ENCODE measurements around the gene SUSD5. TPM values are rescaled to one million over a fixed set of nuclear protein-coding genes. Genes with fewer than 3 reads are reported as not detected.

SUSD5 gene
- total RNA-seq, 1 experiment from 2014 or later = not detected

GRCh38 chr3:33201195-33201594 lies 17.4 kb downstream of the SUSD5 start:
- Histone ChIP-seq H3F3A (ENCODE audit: low read length, unreplicated experiment) (no peaks in the 10 kb centered on the region), H3K4me2 (ENCODE audit: low read length) (no peak overlapping the region), H3K27ac (ENCODE audit: low read length) (no peak overlapping the region), H2AFZ (ENCODE audit: low read length) (no peak overlapping the region), H4K20me1 (ENCODE audit: low read length) (no peaks in the 10 kb centered on the region), H3K79me2 (ENCODE audit: low read length) (no peaks in the 10 kb centered on the region), H3K9ac (ENCODE audit: low read length) (no peak overlapping the region), H3K36me3 (ENCODE audit: low read depth, low read length) (no peaks in the 10 kb centered on the region), H3K27me3 (ENCODE audit: low read length) (no peaks in the 10 kb centered on the region), H3K4me3 (ENCODE audit: low read length) (no peak overlapping the region), H3K4me1 (ENCODE audit: insufficient read depth, low read length) (no peaks in the 10 kb centered on the region), H3K9me2 (replicated peaks; ENCODE audit: low read length) (no peaks in the 10 kb centered on the region), H3K9me3 (ENCODE audit: low read length) (no peaks in the 10 kb centered on the region)
- POLR2A ChIA-PET (ENCODE audit: unreplicated experiment) = no interaction called here
- ATAC-seq (no peak), DNase-seq (no peak)
- no peak for TF ChIP-seq EZH2 (IDR thresholded peaks at IDR 0.05; ENCODE audit: low read length, unreplicated experiment)
- intact Hi-C loops (cut with micrococcal nuclease) = no loop called here
- no TSS peak for BruUV-seq (replicated peaks)
- CTCF ChIA-PET = no interaction called here

- no peak for ATAC-seq
- H3K36me3 ChIP-seq (ENCODE audit: low read depth, low read length) = no peaks in the 10 kb centered on the region
- CTCF ChIA-PET = no interaction called here
- no peak overlapping the region for H3K4me2 ChIP-seq (ENCODE audit: low read length)
- no peaks in the 10 kb centered on the region for H3F3A ChIP-seq (ENCODE audit: low read length, unreplicated experiment)
- no peaks in the 10 kb centered on the region for H4K20me1 ChIP-seq (ENCODE audit: low read length)
- H3K79me2 ChIP-seq (ENCODE audit: low read length) = no peaks in the 10 kb centered on the region
- intact Hi-C loops (cut with micrococcal nuclease) = no loop called here
- no peaks in the 10 kb centered on the region for H3K27me3 ChIP-seq (ENCODE audit: low read length)
- H3K27ac ChIP-seq (ENCODE audit: low read length) = no peak overlapping the region
- no peaks in the 10 kb centered on the region for H3K9me2 ChIP-seq (replicated peaks; ENCODE audit: low read length)
- H3K4me3 ChIP-seq (ENCODE audit: low read length) = no peak overlapping the region
- no peaks in the 10 kb centered on the region for H3K9me3 ChIP-seq (ENCODE audit: low read length)
- TF ChIP-seq EZH2 (IDR thresholded peaks at IDR 0.05; ENCODE audit: low read length, unreplicated experiment) (no peak), EZH2phosphoT487 (IDR thresholded peaks at IDR 0.05; ENCODE audit: borderline replicate concordance, low read length) (no peak), CTCF (conservative IDR thresholded peaks at IDR 0.05; ENCODE audit: low read depth, low read length) (no peak)
- H2AFZ ChIP-seq (ENCODE audit: low read length) = no peak overlapping the region
- POLR2A ChIA-PET (ENCODE audit: unreplicated experiment) = no interaction called here
- DNase-seq = no peak
- no TSS peak for BruUV-seq (replicated peaks)
- no peak overlapping the region for H3K9ac ChIP-seq (ENCODE audit: low read length)
- H3K4me1 ChIP-seq (ENCODE audit: insufficient read depth, low read length) = no peaks in the 10 kb centered on the region
These were observed 22.1 kb downstream of the SUSD5 start for GRCh38 chr3:33196538-33196937.

GRCh38 chr3:33194303-33194702 lies 24.3 kb downstream of the SUSD5 start:
- Histone ChIP-seq H3K4me2 (ENCODE audit: low read length) (no peak overlapping the region), H3K9me2 (replicated peaks; ENCODE audit: low read length) (no peaks in the 10 kb centered on the region), H3K27me3 (ENCODE audit: low read length) (no peaks in the 10 kb centered on the region), H3K9me3 (ENCODE audit: low read length) (no peaks in the 10 kb centered on the region), H3K4me3 (ENCODE audit: low read length) (no peak overlapping the region), H3K4me1 (ENCODE audit: insufficient read depth, low read length) (no peaks in the 10 kb centered on the region), H2AFZ (ENCODE audit: low read length) (no peak overlapping the region), H3K36me3 (ENCODE audit: low read depth, low read length) (no peaks in the 10 kb centered on the region), H3K9ac (ENCODE audit: low read length) (no peak overlapping the region), H3K79me2 (ENCODE audit: low read length) (no peaks in the 10 kb centered on the region), H4K20me1 (ENCODE audit: low read length) (no peaks in the 10 kb centered on the region), H3K27ac (ENCODE audit: low read length) (no peak overlapping the region), H3F3A (ENCODE audit: low read length, unreplicated experiment) (no peaks in the 10 kb centered on the region)
- no peak for DNase-seq
- no peak for ATAC-seq
- ChIA-PET POLR2A (ENCODE audit: unreplicated experiment) (interaction anchor here (0.6 kb wide), 1 partner anchor 172 kb away, joined by 3 read pairs; no protein-coding TSS in a partner anchor), CTCF (no interaction called here)
- BruUV-seq (replicated peaks) = no TSS peak
- TF ChIP-seq CTCF (conservative IDR thresholded peaks at IDR 0.05; ENCODE audit: low read depth, low read length) (no peak), EZH2 (IDR thresholded peaks at IDR 0.05; ENCODE audit: low read length, unreplicated experiment) (no peak), EZH2phosphoT487 (IDR thresholded peaks at IDR 0.05; ENCODE audit: borderline replicate concordance, low read length) (no peak)
- intact Hi-C loops (cut with micrococcal nuclease) = no loop called here

Measured in PC-3 (cell line).